HEK293T (cell line): Measurements from ENCODE around the gene NPHP4.
"Not testable (repeated sequence)": the region's sequence is repeated elsewhere in the genome, so short reads cannot be mapped to it uniquely, and the experiment has no call there.

Source experiments
- CTCF ChIA-PET: fragments of 350-600 bp; formaldehyde crosslinking; extraction: SDS; loops from one replicate; lab custom pipeline; 2021; ENCODE audit warnings: antibody characterized with exemption, inconsistent platforms; lab: Yijun Ruan, JAX
- POLR2A ChIA-PET: fragments of 350-600 bp; formaldehyde crosslinking; extraction: SDS; loops from one replicate; lab custom pipeline; 2020; ENCODE audit warnings: antibody characterized with exemption, inconsistent platforms; lab: Yijun Ruan, JAX
- DNase-seq: peaks from one replicate; pipeline ENCODE4 v3.0.0; 2012; ENCODE audit warnings: mixed read lengths; ENCODE audit errors: extremely low spot score
- ARNT ChIP-seq: fragments of 450-650 bp; IDR thresholded peaks from 2 replicates; pipeline ENCODE4 v1.6.1; 2017; ENCODE audit warnings: mild to moderate bottlenecking
- BHLHE40 ChIP-seq: fragments of 450-650 bp; IDR thresholded peaks from 2 replicates; pipeline ENCODE4 v1.6.1; 2016; ENCODE audit warnings: mild to moderate bottlenecking, moderate library complexity, borderline replicate concordance
- CTBP1 ChIP-seq: fragments of 450-650 bp; IDR thresholded peaks from 2 replicates; pipeline ENCODE4 v1.6.1; 2016; ENCODE audit warnings: borderline replicate concordance
- ELF4 ChIP-seq: fragments of 450-650 bp; IDR thresholded peaks from 2 replicates; pipeline ENCODE4 v1.6.1; 2017; ENCODE audit warnings: antibody characterized with exemption
- FOXA1 ChIP-seq: fragments of 450-650 bp; IDR thresholded peaks from 2 replicates; pipeline ENCODE4 v1.6.1; 2016; ENCODE audit warnings: mild to moderate bottlenecking
- FOXK2 ChIP-seq: fragments of 450-650 bp; IDR thresholded peaks from 2 replicates; pipeline ENCODE4 v1.6.1; 2016; ENCODE audit warnings: mild to moderate bottlenecking
- FOXM1 ChIP-seq: fragments of 450-650 bp; IDR thresholded peaks from 2 replicates; pipeline ENCODE4 v1.6.1; 2017; ENCODE audit warnings: mild to moderate bottlenecking, borderline replicate concordance
- HDGF ChIP-seq: fragments of 450-650 bp; IDR thresholded peaks from 2 replicates; pipeline ENCODE4 v1.6.1; 2017; ENCODE audit warnings: antibody characterized with exemption, borderline replicate concordance
- L3MBTL2 ChIP-seq: fragments of 450-650 bp; conservative IDR thresholded peaks from 2 replicates; pipeline ENCODE4 v1.6.1; 2016; ENCODE audit warnings: mild to moderate bottlenecking
- LEF1 ChIP-seq: fragments of 450-650 bp; IDR thresholded peaks from 2 replicates; pipeline ENCODE4 v1.6.1; 2017; ENCODE audit warnings: mild to moderate bottlenecking, borderline replicate concordance
- NFRKB ChIP-seq: fragments of 450-650 bp; IDR thresholded peaks from 2 replicates; pipeline ENCODE4 v1.6.1; 2016; ENCODE audit warnings: mild to moderate bottlenecking, moderate library complexity
- SP1 ChIP-seq: fragments of 450-650 bp; IDR thresholded peaks from 2 replicates; pipeline ENCODE4 v1.6.1; 2017
- SUZ12 ChIP-seq: fragments of 450-650 bp; IDR thresholded peaks from 2 replicates; pipeline ENCODE4 v1.6.1; 2016; ENCODE audit warnings: mild to moderate bottlenecking
- TARDBP ChIP-seq: fragments of 450-650 bp; IDR thresholded peaks from 2 replicates; pipeline ENCODE4 v1.6.1; 2016
- ZNF384 ChIP-seq: fragments of 450-650 bp; IDR thresholded peaks from 2 replicates; pipeline ENCODE4 v1.6.1; 2016
- TF ChIP-seq, protein P1 (sequence below): fragments of 450-650 bp; IDR thresholded peaks from 2 replicates; pipeline ENCODE4 v1.6.1; 2016

NPHP4 gene

DNA sequence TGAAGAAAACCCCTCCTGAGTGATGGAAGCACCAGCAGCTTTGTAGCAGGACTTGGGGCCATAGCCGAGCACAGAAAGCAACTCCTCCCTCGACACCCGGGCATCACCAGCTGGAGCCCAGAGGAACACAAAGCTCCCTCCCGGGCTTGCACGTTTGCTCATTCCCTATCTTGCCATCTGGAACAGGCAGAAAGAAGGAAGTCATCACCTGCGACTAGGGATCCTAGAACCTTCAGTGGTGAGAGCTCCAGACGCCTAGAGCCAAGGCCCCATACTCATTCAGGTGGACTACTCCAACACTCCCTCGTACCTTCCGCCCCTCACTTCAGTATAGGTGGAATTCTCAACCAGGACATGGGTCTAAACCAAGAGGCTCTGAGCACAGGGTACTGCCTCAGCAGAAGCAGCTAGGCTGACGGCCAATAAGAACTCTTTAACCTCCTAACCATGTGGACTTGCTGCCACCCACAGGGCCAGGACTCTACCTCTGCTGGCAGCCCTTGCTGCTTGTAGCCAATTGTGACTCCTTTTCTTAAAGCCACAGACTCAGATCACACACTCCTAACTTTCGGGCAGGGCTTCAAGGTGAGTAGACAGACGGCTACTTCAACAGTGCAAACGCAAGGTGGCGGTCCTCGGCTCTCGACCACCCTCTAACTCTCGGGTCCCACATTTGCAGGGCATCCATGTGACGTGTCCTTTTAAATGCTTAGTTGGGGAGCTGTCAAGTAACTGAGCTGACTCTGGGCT, 65.4 kb downstream of the NPHP4 start:
- TF ChIP-seq ARNT (no peak), L3MBTL2 (no peak), SP1 (no peak), ZNF384 (no peak), NFRKB (no peak), ELF4 (no peak), SUZ12 (no peak), LEF1 (no peak), CTBP1 (no peak), BHLHE40 (no peak), FOXM1 (no peak), TARDBP (no peak), FOXA1 (no peak), HDGF (no peak)
- TF ChIP-seq, protein P1, sequence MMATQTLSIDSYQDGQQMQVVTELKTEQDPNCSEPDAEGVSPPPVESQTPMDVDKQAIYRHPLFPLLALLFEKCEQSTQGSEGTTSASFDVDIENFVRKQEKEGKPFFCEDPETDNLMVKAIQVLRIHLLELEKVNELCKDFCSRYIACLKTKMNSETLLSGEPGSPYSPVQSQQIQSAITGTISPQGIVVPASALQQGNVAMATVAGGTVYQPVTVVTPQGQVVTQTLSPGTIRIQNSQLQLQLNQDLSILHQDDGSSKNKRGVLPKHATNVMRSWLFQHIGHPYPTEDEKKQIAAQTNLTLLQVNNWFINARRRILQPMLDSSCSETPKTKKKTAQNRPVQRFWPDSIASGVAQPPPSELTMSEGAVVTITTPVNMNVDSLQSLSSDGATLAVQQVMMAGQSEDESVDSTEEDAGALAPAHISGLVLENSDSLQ: no peak
- CTCF ChIA-PET: interaction anchor here (1.1 kb wide), 1 partner anchor 10 kb away, joined by 3 read pairs; no protein-coding TSS in a partner anchor
- POLR2A ChIA-PET: no interaction called here
- DNase-seq: no peak

DNA sequence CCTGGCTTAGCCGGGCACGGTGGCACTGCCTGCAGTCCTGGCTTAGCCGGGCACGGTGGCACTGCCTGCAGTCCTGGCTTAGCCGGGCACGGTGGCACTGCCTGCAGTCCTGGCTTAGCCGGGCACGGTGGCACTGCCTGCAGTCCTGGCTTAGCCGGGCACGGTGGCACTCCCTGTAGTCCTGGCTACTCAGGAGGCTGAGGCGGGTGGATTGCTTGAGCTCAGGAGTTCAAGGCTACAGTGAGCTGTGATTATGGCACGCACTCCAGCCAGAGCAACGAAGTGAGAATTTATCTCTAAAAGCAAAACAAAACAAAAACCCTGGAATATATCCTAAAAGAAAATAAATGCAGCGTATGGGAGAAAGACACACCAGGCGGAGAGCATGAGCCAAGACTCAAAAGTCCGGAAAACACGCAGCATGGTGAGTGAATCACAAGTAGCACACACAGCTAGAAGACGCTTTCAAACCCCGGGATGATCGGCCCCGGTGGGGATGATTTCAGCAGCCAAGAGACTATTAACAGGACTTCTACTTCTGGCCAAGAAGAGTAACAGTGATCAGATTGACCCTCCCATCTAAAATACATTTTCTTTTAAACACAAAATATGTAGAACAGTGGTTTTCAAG, 69.4 kb downstream of the NPHP4 start:
- DNase-seq, CTCF ChIA-PET, POLR2A ChIA-PET: not testable (repeated sequence)

DNA sequence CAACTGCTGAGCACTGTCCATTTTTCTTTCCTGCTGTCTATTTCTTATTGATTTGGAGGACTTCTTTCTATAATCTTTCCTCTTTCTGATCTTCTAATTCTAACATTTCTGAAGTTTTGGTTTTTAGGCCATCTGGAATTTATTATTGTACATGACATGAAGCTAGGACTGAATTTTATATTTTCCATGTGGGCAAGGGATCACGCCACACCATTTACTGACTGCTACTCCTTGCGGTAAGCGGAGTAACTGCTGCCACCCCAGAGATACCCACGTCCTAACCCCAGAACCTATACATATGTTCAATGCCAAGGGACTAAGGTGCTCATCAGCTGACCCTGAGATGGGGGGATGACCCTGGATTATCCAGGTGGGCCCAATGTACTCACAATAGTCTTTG, 70.6 kb downstream of the NPHP4 start:
- DNase-seq: no peak
- TF ChIP-seq NFRKB: no peak
- no peak for TF ChIP-seq ZNF384
- TF ChIP-seq CTBP1: no peak
- no peak for TF ChIP-seq TARDBP
- no peak for TF ChIP-seq L3MBTL2
- TF ChIP-seq, protein P1: no peak
- no peak for TF ChIP-seq FOXA1
- TF ChIP-seq ELF4: no peak
- TF ChIP-seq FOXK2: no peak
- no peak for TF ChIP-seq HDGF
- TF ChIP-seq BHLHE40: no peak
- TF ChIP-seq SUZ12: no peak
- no peak for TF ChIP-seq SP1
- no peak for TF ChIP-seq LEF1
- TF ChIP-seq FOXM1: no peak
- ChIA-PET POLR2A (no interaction called here), CTCF (interaction anchor here (0.6 kb wide), 1 partner anchor 36 kb away, joined by 3 read pairs; no protein-coding TSS in a partner anchor)

DNA sequence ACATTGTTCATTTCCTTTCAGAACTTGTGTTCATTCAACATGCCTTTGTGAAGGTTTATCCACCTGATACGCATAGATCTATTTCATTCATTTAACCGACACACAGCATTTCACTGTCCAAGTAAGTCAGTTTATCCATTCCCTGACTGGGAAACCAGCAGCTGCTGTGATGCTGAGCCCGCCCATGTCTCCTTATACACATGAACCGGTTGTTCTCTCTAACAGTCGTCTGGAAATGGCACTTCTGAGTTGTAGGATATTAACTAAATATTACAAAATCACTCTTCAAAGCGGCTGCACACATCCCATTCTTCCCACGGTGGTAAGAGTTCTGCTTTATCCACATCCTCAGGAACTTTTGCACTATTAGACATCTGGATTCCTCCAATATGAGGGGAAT, 71.1 kb downstream of the NPHP4 start:
- TF ChIP-seq LEF1 (no peak), FOXK2 (no peak), NFRKB (no peak), L3MBTL2 (no peak), FOXM1 (no peak), BHLHE40 (no peak), FOXA1 (no peak), HDGF (no peak)
- ChIA-PET POLR2A (no interaction called here), CTCF (no interaction called here)
- no peak for DNase-seq

DNA sequence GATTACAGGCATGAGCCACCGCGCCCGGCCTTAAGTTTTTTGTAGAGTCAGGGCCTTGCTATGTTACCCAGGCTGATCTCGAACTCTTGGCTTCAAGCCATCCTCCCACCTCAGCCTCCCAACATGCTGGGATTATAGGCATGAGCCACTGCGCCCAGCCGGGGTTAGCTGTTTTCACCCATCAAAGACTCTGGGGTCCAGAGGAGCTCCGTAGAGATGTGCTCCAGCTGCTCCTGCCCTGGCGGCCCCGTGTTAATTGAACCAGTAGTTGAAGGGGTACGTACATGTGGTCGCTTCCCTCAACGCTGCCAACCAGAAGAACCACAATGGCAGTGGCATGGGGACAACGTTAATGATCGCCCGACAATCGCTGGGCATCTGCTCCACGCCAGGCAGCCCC, 72.0 kb downstream of the NPHP4 start:
- ChIA-PET CTCF (no interaction called here), POLR2A (no interaction called here)
- DNase-seq: no peak
- no peak for TF ChIP-seq NFRKB
- no peak for TF ChIP-seq ELF4
- TF ChIP-seq FOXA1: no peak
- TF ChIP-seq FOXK2: no peak
- no peak for TF ChIP-seq LEF1
- TF ChIP-seq CTBP1: no peak
- TF ChIP-seq TARDBP: no peak
- TF ChIP-seq ARNT: no peak

DNA sequence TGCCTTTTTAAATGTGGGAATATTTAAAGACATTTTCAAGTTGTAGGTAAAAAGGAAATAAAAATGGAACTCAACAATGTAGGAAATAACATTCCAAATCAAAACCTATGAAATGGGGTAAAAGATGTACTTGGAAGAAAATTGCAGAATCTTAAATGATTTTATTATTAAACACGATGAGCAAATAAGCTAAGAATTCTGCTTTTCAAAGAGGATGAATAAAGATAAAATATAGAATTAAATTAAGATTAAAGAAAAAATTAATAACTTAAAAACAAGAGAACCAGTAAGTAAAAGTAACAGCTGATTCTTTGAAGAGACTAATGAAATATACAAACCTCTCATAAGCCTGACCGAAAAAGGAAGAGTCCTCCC, 74.0 kb downstream of the NPHP4 start:
- TF ChIP-seq LEF1: no peak
- no peak for TF ChIP-seq NFRKB
- no peak for TF ChIP-seq ZNF384
- TF ChIP-seq, protein P1: no peak
- no peak for TF ChIP-seq ARNT
- no peak for TF ChIP-seq CTBP1
- no peak for TF ChIP-seq SP1
- ChIA-PET CTCF (interaction anchor here (0.6 to 0.9 kb wide), 2 partner anchors 37 to 408 kb away, joined by 3 read pairs; no protein-coding TSS in a partner anchor), POLR2A (no interaction called here)
- no peak for DNase-seq
